ENCODE measurements around the gene TPSAB1. TPM values are rescaled to one million over a fixed set of nuclear protein-coding genes. Genes with fewer than 3 reads are reported as not detected.

Gene TPSAB1
- total and polyA plus RNA-seq, 10 of the 15 experiments (the other 5 are each of a cell fraction or from before 2014, with no cell fraction given), result 0.06 TPM; not detected in 9

DNA sequence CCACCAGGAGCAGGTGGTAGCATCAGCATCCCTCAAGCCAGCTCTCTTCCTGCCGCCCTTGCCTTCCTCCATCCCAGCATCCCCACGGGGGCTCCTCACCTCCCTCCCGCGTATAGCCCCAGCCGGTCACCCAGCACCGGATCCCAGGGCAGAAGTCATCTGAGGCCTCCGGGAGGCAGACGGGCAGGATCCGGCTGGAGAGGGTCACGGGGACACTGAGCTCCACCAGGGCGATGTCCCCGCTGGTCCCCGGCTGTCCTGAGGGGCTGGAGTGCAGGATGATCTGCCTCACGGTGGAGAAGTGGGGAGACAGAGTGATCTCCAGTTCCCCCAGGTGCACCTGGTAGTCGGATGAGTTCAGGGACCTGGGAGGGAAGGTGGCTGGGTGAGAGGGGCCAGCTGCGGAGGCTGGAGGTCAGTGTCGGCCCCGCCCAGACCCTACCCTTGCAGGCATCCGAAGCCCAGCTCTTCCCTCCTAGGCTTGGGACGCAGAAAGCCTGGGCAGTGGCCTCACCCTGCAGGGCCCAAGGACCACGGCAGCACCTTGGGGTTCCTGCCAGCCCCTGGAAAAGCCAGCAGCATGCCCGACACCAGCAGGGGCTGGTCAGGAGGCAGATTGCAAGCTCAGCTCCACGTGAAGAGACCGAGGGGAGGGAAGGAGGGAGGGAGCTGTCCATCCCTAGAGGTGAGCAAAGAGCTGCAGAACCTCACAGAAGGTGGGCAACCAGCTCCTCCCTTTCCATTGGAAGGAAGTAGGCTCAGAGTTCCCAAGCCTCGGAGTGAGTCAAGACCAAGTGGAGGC lies 17.8 kb upstream of the TPSAB1 start:
- TF ChIP-seq YY1 (IDR thresholded peaks at IDR 0.05; ENCODE audit: low read depth, low read length), result no peak
- TF ChIP-seq, protein P1, sequence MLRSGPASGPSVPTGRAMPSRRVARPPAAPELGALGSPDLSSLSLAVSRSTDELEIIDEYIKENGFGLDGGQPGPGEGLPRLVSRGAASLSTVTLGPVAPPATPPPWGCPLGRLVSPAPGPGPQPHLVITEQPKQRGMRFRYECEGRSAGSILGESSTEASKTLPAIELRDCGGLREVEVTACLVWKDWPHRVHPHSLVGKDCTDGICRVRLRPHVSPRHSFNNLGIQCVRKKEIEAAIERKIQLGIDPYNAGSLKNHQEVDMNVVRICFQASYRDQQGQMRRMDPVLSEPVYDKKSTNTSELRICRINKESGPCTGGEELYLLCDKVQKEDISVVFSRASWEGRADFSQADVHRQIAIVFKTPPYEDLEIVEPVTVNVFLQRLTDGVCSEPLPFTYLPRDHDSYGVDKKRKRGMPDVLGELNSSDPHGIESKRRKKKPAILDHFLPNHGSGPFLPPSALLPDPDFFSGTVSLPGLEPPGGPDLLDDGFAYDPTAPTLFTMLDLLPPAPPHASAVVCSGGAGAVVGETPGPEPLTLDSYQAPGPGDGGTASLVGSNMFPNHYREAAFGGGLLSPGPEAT (IDR thresholded peaks at IDR 0.05; ENCODE audit: low read depth), result no peak
- H3K36me3 ChIP-seq (ENCODE audit: control insufficient read depth in 2 of 2, insufficient read depth in 2 of 2, low read length in 1 of 2), result no peaks in the 10 kb centered on the region
- no peak overlapping the region for H2AFZ ChIP-seq (ENCODE audit: control insufficient read depth, low read depth, low read length)
- FAIRE-seq (no peak), ATAC-seq (no peak), DNase-seq (ENCODE audit: low read depth, low spot score) (no peak)
- H3K27me3 ChIP-seq (replicated peaks in 1 of 2; ENCODE audit: control insufficient read depth in 2 of 2, insufficient read depth in 2 of 2, low read length in 1 of 2), result no peaks in the 10 kb centered on the region; a peak in 1 of 4 replicates
- H3K9ac ChIP-seq (ENCODE audit: control insufficient read depth, insufficient read depth, low read length), result no peak overlapping the region
- H3K79me2 ChIP-seq (ENCODE audit: control insufficient read depth, insufficient read depth, low read length), result no peaks in the 10 kb centered on the region
- ChIA-PET SMC1A (ENCODE audit: uncharacterized antibody, unreplicated experiment) (no interaction called here), CTCF (no interaction called here), POLR2A (no interaction called here), RAD21 (ENCODE audit: unreplicated experiment) (no interaction called here)
- H3K27ac ChIP-seq (ENCODE audit: control insufficient read depth, insufficient read depth), result no peak overlapping the region
- intact Hi-C loops (cut with micrococcal nuclease; ENCODE audit: unreplicated experiment), result no loop called here
- in situ Hi-C loops (cut with MboI), result no loop called here
- H3K4me3 ChIP-seq, result no peak overlapping the region
- H4K20me1 ChIP-seq (ENCODE audit: control insufficient read depth, insufficient read depth), result no peaks in the 10 kb centered on the region
- no TSS peak for BruUV-seq (replicated peaks)
- H3K9me3 ChIP-seq (replicated peaks; ENCODE audit: control insufficient read depth, insufficient read depth, low read length), result no peaks in the 10 kb centered on the region
- WGBS (ENCODE audit: insufficient coverage, insufficient replicate concordance, low lambda C conversion rate, missing lambda C conversion rate), result 43% methylated on average over 24 of the region's 25 CpGs
- H3K4me1 ChIP-seq (ENCODE audit: control insufficient read depth, insufficient read depth, low read length), result no peaks in the 10 kb centered on the region
- no peak overlapping the region for H3K4me2 ChIP-seq (ENCODE audit: control insufficient read depth, insufficient read depth)

DNA sequence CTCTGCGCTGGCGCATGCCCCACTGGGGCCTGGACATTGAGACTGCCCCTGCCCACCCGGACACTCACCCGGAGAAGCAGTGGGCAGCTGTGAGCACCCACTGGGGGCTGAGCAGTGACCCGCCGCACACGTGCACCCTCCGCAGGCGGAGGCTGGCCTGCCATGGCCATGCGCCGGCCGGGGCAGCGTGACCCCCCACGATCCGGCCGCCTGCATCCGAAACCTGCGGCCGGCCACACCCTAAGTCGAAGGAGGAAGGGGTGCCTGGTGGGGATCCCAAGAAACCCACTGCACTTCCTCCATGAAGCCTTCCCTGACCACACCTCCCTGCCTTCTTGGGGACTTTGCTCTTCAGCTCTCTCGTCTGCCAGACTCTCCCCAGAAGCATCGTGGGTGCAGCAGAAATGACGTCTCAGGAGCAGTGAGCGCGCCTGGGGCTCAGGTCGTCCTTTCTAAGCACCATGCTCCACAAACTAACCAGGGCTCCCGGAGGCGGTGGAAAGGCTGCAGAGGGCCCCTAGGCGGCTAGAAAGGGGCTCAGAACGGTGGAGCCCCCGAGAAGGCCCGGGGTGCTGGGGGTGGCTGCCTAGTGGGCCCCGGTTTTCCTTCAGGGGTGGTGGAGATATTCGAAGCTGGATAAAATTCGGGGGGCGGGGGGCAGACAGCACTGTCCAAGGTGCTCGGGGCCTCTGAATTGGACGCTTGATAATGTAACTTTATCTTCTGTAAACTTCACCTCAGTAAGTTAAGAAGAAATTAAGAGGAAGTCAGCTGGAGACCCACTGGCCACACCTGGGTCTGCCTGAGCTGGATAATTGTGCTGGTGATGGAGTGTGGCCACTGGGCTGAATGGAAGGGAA lies 16.9 kb upstream of the TPSAB1 start:
- DNase-seq (ENCODE audit: low read depth, low spot score) (no peak), FAIRE-seq (no peak), ATAC-seq (no peak)
- Histone ChIP-seq H3K27ac (ENCODE audit: control insufficient read depth, insufficient read depth) (no peak overlapping the region), H3K4me1 (ENCODE audit: control insufficient read depth, insufficient read depth, low read length) (no peaks in the 10 kb centered on the region), H3K4me2 (ENCODE audit: control insufficient read depth, insufficient read depth) (no peak overlapping the region), H4K20me1 (ENCODE audit: control insufficient read depth, insufficient read depth) (no peaks in the 10 kb centered on the region), H3K4me3 (no peak overlapping the region), H3K79me2 (ENCODE audit: control insufficient read depth, insufficient read depth, low read length) (no peaks in the 10 kb centered on the region), H3K9me3 (replicated peaks; ENCODE audit: control insufficient read depth, insufficient read depth, low read length) (no peaks in the 10 kb centered on the region), H3K9ac (ENCODE audit: control insufficient read depth, insufficient read depth, low read length) (no peak overlapping the region), H2AFZ (ENCODE audit: control insufficient read depth, low read depth, low read length) (no peak overlapping the region), H3K36me3 (ENCODE audit: control insufficient read depth in 2 of 2, insufficient read depth in 2 of 2, low read length in 1 of 2) (no peaks in the 10 kb centered on the region), H3K27me3 (replicated peaks in 1 of 2; ENCODE audit: control insufficient read depth in 2 of 2, insufficient read depth in 2 of 2, low read length in 1 of 2) (no peaks in the 10 kb centered on the region; a peak in 1 of 4 replicates)
- RAD21 ChIA-PET (ENCODE audit: unreplicated experiment), result no interaction called here
- CTCF ChIA-PET, result interaction anchor here (0.6 kb wide), 1 partner anchor 171 kb away, joined by 3 read pairs; no protein-coding TSS in a partner anchor
- BruUV-seq (replicated peaks), result no TSS peak
- intact Hi-C loops (cut with micrococcal nuclease; ENCODE audit: unreplicated experiment), result no loop called here
- WGBS (ENCODE audit: insufficient coverage, insufficient replicate concordance, low lambda C conversion rate, missing lambda C conversion rate), result 39% methylated on average over 38 of the region's 38 CpGs
- POLR2A ChIA-PET, result no interaction called here
- SMC1A ChIA-PET (ENCODE audit: uncharacterized antibody, unreplicated experiment), result no interaction called here
- in situ Hi-C loops (cut with MboI), result no loop called here
- TF ChIP-seq MEF2A (IDR thresholded peaks at IDR 0.05; ENCODE audit: insufficient read depth, low read depth, low read length), result no peak
- TF ChIP-seq POU2F2 (IDR thresholded peaks at IDR 0.05; ENCODE audit: borderline replicate concordance, low read depth, low read length), result no peak
- TF ChIP-seq, protein P2, sequence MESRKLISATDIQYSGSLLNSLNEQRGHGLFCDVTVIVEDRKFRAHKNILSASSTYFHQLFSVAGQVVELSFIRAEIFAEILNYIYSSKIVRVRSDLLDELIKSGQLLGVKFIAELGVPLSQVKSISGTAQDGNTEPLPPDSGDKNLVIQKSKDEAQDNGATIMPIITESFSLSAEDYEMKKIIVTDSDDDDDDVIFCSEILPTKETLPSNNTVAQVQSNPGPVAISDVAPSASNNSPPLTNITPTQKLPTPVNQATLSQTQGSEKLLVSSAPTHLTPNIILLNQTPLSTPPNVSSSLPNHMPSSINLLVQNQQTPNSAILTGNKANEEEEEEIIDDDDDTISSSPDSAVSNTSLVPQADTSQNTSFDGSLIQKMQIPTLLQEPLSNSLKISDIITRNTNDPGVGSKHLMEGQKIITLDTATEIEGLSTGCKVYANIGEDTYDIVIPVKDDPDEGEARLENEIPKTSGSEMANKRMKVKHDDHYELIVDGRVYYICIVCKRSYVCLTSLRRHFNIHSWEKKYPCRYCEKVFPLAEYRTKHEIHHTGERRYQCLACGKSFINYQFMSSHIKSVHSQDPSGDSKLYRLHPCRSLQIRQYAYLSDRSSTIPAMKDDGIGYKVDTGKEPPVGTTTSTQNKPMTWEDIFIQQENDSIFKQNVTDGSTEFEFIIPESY (IDR thresholded peaks at IDR 0.05), result no peak
- no peak for TF ChIP-seq SUZ12 (IDR thresholded peaks at IDR 0.05; ENCODE audit: unreplicated experiment)
- no peak for TF ChIP-seq CHD1 (IDR thresholded peaks at IDR 0.05; ENCODE audit: low read depth, low read length)
- no peak for TF ChIP-seq GABPA (IDR thresholded peaks at IDR 0.05; ENCODE audit: low read depth)
- no peak for TF ChIP-seq LARP7 (IDR thresholded peaks at IDR 0.05)
- no peak for TF ChIP-seq HCFC1 (IDR thresholded peaks at IDR 0.05; ENCODE audit: low read length)
- TF ChIP-seq DPF2 (IDR thresholded peaks at IDR 0.05), result no peak
- TF ChIP-seq TBL1XR1 (IDR thresholded peaks at IDR 0.05; ENCODE audit: low read depth, low read length), result no peak
- TF ChIP-seq SMAD1 (IDR thresholded peaks at IDR 0.05; ENCODE audit: low read depth, partially characterized antibody), result no peak

All from GM12878 (cell line).